Measurements from ENCODE around the gene SEMA4A. TPM values are rescaled to one million over a fixed set of nuclear protein-coding genes. Genes with fewer than 3 reads are reported as not detected.
A peak's percentile ranks its signal among the peaks of the same experiment; 100 is the strongest.
"Not testable (repeated sequence)": the region's sequence is repeated elsewhere in the genome, so short reads cannot be mapped to it uniquely, and the experiment has no call there.

The SEMA4A gene
- total and polyA plus RNA-seq, 4 donors = 1.1 to 3.5 (median 1.7) TPM

- 70% methylated on average over 3 of the region's 3 CpGs for WGBS
- DNase-seq (ENCODE audit: low spot score) = no peak
- Histone ChIP-seq H3K4me3 (ENCODE audit: low read depth in 1 of 3, low read length in 3 of 3) (no peak overlapping the region), H3K36me3 (ENCODE audit: control insufficient read depth in 4 of 4, insufficient read depth in 3 of 4, low read depth in 1 of 4, low read length in 3 of 4) (no peaks in the 10 kb centered on the region), H3K27ac (ENCODE audit: low read depth in 1 of 2, low read length in 2 of 2) (peak overlapping the region; percentile 32 to 34), H3K27me3 (ENCODE audit: control insufficient read depth in 4 of 4, insufficient read depth in 4 of 4, low read length in 3 of 4) (no peaks in the 10 kb centered on the region), H3K4me1 (ENCODE audit: control insufficient read depth in 4 of 4, insufficient read depth in 4 of 4, low read length in 3 of 4) (peaks cover 16 to 77% (median 53%) of the 10 kb centered on the region in 4 donors), H3K9ac (ENCODE audit: low read depth in 1 of 2, low read length in 2 of 2) (peak overlapping the region in 1 of 2 donors; percentile 45), H3K9me3 (ENCODE audit: control insufficient read depth in 4 of 4, low read length in 3 of 4) (no peaks in the 10 kb centered on the region)
- TF ChIP-seq FOXA2 (IDR thresholded peaks at IDR 0.05) (no peak), RAD21 (IDR thresholded peaks at IDR 0.05) (peak in 1 of 2 donors; percentile 11), MAX (IDR thresholded peaks at IDR 0.05) (no peak), CTCF (IDR thresholded peaks at IDR 0.05; ENCODE audit: low read depth, low read length, missing input control) (peak; percentile 1)
Observed at GRCh38 chr1:156119503-156120209, 33.7 kb upstream of the SEMA4A start.

- peak overlapping the region; percentile 32 to 34 for H3K27ac ChIP-seq (ENCODE audit: low read depth in 1 of 2, low read length in 2 of 2)
- H3K9me3 ChIP-seq (ENCODE audit: control insufficient read depth in 4 of 4, low read length in 3 of 4) = no peaks in the 10 kb centered on the region
- H3K27me3 ChIP-seq (ENCODE audit: control insufficient read depth in 4 of 4, insufficient read depth in 4 of 4, low read length in 3 of 4) = no peaks in the 10 kb centered on the region
- no peaks in the 10 kb centered on the region for H3K36me3 ChIP-seq (ENCODE audit: control insufficient read depth in 4 of 4, insufficient read depth in 3 of 4, low read depth in 1 of 4, low read length in 3 of 4)
- peaks cover 16 to 78% (median 52%) of the 10 kb centered on the region in 4 donors for H3K4me1 ChIP-seq (ENCODE audit: control insufficient read depth in 4 of 4, insufficient read depth in 4 of 4, low read length in 3 of 4)
- no peak for DNase-seq (ENCODE audit: low spot score)
- 98% methylated on average over 3 of the region's 3 CpGs for WGBS
- no peak overlapping the region for H3K4me3 ChIP-seq (ENCODE audit: low read depth in 1 of 3, low read length in 3 of 3)
- TF ChIP-seq EGR1 (IDR thresholded peaks at IDR 0.05; ENCODE audit: low read depth in 2 of 2) (no peak), RAD21 (IDR thresholded peaks at IDR 0.05) (no peak), SP1 (IDR thresholded peaks at IDR 0.05) (no peak), FOXA1 (IDR thresholded peaks at IDR 0.05) (no peak), ZBTB33 (IDR thresholded peaks at IDR 0.05) (no peak), HNF4G (IDR thresholded peaks at IDR 0.05) (no peak), CTCF (IDR thresholded peaks at IDR 0.05; ENCODE audit: low read depth, low read length, missing input control) (no peak), HNF4A (conservative IDR thresholded peaks at IDR 0.05) (no peak), FOXA2 (IDR thresholded peaks at IDR 0.05) (no peak), MAX (IDR thresholded peaks at IDR 0.05) (no peak), TAF1 (conservative IDR thresholded peaks at IDR 0.05) (no peak), JUND (IDR thresholded peaks at IDR 0.05) (no peak), GABPA (IDR thresholded peaks at IDR 0.05 in 1 of 2, conservative IDR thresholded peaks at IDR 0.05 in 1 of 2) (no peak), RXRA (IDR thresholded peaks at IDR 0.05) (no peak), ATF3 (IDR thresholded peaks at IDR 0.05) (no peak)
- H3K9ac ChIP-seq (ENCODE audit: low read depth in 1 of 2, low read length in 2 of 2) = no peak overlapping the region
Observed at GRCh38 chr1:156120318-156120717, 33.1 kb upstream of the SEMA4A start.

- Histone ChIP-seq H3K4me1 (ENCODE audit: control insufficient read depth in 4 of 4, insufficient read depth in 4 of 4, low read length in 3 of 4) (peaks cover 16 to 76% (median 51%) of the 10 kb centered on the region in 4 donors), H3K27ac (ENCODE audit: low read depth in 1 of 2, low read length in 2 of 2) (peak overlapping the region; percentile 0 to 91)
- not testable (repeated sequence) for H3K9me3 ChIP-seq (ENCODE audit: control insufficient read depth in 4 of 4, low read length in 3 of 4); DNase-seq (ENCODE audit: low spot score); H3K4me3 ChIP-seq (ENCODE audit: low read depth in 1 of 3, low read length in 3 of 3); H3K9ac ChIP-seq (ENCODE audit: low read depth in 1 of 2, low read length in 2 of 2); H3K27me3 ChIP-seq (ENCODE audit: control insufficient read depth in 4 of 4, insufficient read depth in 4 of 4, low read length in 3 of 4); H3K36me3 ChIP-seq (ENCODE audit: control insufficient read depth in 4 of 4, insufficient read depth in 3 of 4, low read depth in 1 of 4, low read length in 3 of 4)
- WGBS = 71% methylated on average over 4 of the region's 4 CpGs
Observed at GRCh38 chr1:156121005-156121404, 32.4 kb upstream of the SEMA4A start.
